Activated T-helper 17 cell treated with anti-CD3 and anti-CD28 coated beads, Interleukin-2, amount 50 U/mL, for 72 hours (primary cell): Measurements from ENCODE around the gene SKIL. TPM values are rescaled to one million over a fixed set of nuclear protein-coding genes. Genes with fewer than 3 reads are reported as not detected.
"Not testable (repeated sequence)": the region's sequence is repeated elsewhere in the genome, so short reads cannot be mapped to it uniquely, and the experiment has no call there.

Experiments
- ATAC-seq: fragments of 150-1000 bp; cut with Tn5 transposase; replicated peaks from 2 replicates; pipeline ENCODE4 v1.10.0; 2021; ENCODE audit warnings: mild to moderate bottlenecking, moderate library complexity
- H3K27ac Mint-ChIP-seq: one replicate; pipeline ENCODE4 v1.8.0; 2022; ENCODE audit warnings: mixed read lengths
- H3K27me3 Mint-ChIP-seq: one replicate; pipeline ENCODE4 v1.8.0; 2022; ENCODE audit warnings: mixed read lengths
- H3K36me3 Mint-ChIP-seq: one replicate; pipeline ENCODE4 v1.8.0; 2022; ENCODE audit warnings: low read depth, mild to moderate bottlenecking, mixed read lengths
- H3K4me1 Mint-ChIP-seq: one replicate; pipeline ENCODE4 v1.8.0; 2022; ENCODE audit warnings: mixed read lengths
- H3K4me3 Mint-ChIP-seq: one replicate; pipeline ENCODE4 v1.8.0; 2022; ENCODE audit warnings: mild to moderate bottlenecking, mixed read lengths
- H3K9me3 Mint-ChIP-seq: one replicate; pipeline ENCODE4 v1.8.0; 2022; ENCODE audit warnings: mixed read lengths
- total RNA-seq, 2 donors: library from RNA; stranded (reverse); gene quantifications; one replicate each; pipeline ENCODE4 v1.2.3, GENCODE V29; 2022

SKIL gene
- total RNA-seq, 2 donors from 2014 or later, result 16.9 to 21.0 TPM

- Mint-ChIP-seq H3K27me3 (no peaks in the 10 kb centered on the region), H3K4me3 (no peak overlapping the region), H3K36me3 (no peaks in the 10 kb centered on the region), H3K4me1 (no peaks in the 10 kb centered on the region), H3K27ac (no peak overlapping the region), H3K9me3 (no peaks in the 10 kb centered on the region)
- ATAC-seq, result no peak
Measured at GRCh38 chr3:170337420-170337819, 20.1 kb upstream of the SKIL start.

GRCh38 chr3:170338690-170339340 lies 18.7 kb upstream of the SKIL start:
- H3K27ac Mint-ChIP-seq, result no peak overlapping the region
- no peak overlapping the region for H3K4me3 Mint-ChIP-seq
- ATAC-seq, result no peak
- no peaks in the 10 kb centered on the region for H3K27me3 Mint-ChIP-seq
- H3K9me3 Mint-ChIP-seq, result no peaks in the 10 kb centered on the region
- H3K36me3 Mint-ChIP-seq, result no peaks in the 10 kb centered on the region
- no peaks in the 10 kb centered on the region for H3K4me1 Mint-ChIP-seq

- H3K4me3 Mint-ChIP-seq, H3K27me3 Mint-ChIP-seq, H3K9me3 Mint-ChIP-seq, H3K4me1 Mint-ChIP-seq, H3K36me3 Mint-ChIP-seq, ATAC-seq, H3K27ac Mint-ChIP-seq: not testable (repeated sequence)
Measured at GRCh38 chr3:170342273-170342672, 15.2 kb upstream of the SKIL start.

GRCh38 chr3:170343859-170344258 lies 13.7 kb upstream of the SKIL start:
- H3K27me3 Mint-ChIP-seq, H3K27ac Mint-ChIP-seq, H3K36me3 Mint-ChIP-seq, ATAC-seq, H3K4me3 Mint-ChIP-seq, H3K9me3 Mint-ChIP-seq, H3K4me1 Mint-ChIP-seq: not testable (repeated sequence)

DNA sequence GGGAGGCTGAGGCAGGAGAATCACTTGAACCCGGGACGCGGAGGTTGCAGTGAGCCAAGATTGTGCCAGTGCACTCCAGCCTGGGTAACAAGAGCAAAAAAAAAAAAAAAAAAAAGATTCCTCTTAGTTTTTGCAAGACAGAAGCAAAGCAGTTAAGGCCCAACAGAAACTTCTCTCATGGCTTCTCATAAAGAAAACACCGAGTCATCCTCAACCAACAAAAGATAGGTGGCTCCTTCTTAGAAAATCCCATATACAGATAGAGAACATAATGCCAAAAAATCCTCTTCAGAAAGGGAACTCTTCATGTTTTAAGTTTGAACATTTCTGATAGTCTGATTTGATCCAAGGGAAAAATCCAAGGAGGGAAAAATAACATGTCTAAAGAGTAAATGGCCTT lies 12.5 kb upstream of the SKIL start:
- Mint-ChIP-seq H3K4me1 (peaks cover 3% of the 10 kb centered on the region), H3K36me3 (no peaks in the 10 kb centered on the region), H3K27me3 (no peaks in the 10 kb centered on the region), H3K27ac (no peak overlapping the region), H3K4me3 (no peak overlapping the region), H3K9me3 (no peaks in the 10 kb centered on the region)
- ATAC-seq, result no peak

DNA sequence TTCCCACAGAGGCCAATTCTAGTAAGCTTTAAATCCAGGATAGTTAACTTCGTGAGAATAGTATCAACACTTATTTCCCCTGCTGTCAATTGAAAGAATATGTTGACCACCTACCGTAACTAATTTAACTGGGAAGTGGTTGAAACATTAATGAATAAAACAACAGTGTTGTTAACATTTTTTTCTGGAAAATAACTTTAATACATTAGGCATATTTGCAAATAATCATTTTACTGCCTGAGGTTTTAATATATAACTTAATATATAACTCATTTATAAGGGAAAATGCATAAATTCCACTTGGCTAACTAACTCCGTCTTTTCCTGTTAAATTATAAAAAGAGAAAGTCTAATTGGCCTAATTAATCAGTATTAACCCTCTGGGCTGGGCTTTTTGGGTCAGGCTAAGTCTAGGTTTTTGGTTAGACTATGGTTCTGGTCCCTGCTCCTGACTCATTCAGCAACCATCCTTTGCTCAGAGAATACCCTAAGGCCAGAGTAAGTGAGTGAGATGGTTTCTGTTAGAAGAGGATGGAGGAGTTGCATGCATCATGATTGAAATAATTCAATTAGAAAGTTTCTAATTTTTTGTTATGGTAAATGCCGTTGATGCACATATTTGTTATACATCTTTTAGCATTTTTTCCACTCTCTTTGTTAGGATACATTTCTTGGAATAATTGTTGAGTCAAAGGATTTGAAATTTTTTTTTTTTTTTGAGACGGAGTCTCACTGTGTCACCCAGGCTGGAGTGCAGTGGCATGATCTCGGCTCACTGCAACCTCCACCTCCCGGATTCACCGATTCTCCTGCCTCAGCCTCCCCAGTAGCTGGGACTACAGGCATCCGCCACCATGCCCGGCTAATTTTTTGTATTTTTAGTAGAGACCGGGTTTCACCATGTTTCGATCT lies 10.8 kb upstream of the SKIL start:
- no peak overlapping the region for H3K4me3 Mint-ChIP-seq
- H3K9me3 Mint-ChIP-seq, result no peaks in the 10 kb centered on the region
- peaks cover 5% of the 10 kb centered on the region for H3K4me1 Mint-ChIP-seq
- H3K27ac Mint-ChIP-seq, result no peak overlapping the region
- no peaks in the 10 kb centered on the region for H3K27me3 Mint-ChIP-seq
- no peaks in the 10 kb centered on the region for H3K36me3 Mint-ChIP-seq
- ATAC-seq, result no peak

- ATAC-seq, result no peak
- Mint-ChIP-seq H3K4me3 (no peak overlapping the region), H3K36me3 (no peaks in the 10 kb centered on the region), H3K4me1 (peaks cover 10% of the 10 kb centered on the region), H3K27me3 (no peaks in the 10 kb centered on the region), H3K9me3 (no peaks in the 10 kb centered on the region), H3K27ac (no peak overlapping the region)
Measured at GRCh38 chr3:170350515-170351413, 6.8 kb upstream of the SKIL start.

DNA sequence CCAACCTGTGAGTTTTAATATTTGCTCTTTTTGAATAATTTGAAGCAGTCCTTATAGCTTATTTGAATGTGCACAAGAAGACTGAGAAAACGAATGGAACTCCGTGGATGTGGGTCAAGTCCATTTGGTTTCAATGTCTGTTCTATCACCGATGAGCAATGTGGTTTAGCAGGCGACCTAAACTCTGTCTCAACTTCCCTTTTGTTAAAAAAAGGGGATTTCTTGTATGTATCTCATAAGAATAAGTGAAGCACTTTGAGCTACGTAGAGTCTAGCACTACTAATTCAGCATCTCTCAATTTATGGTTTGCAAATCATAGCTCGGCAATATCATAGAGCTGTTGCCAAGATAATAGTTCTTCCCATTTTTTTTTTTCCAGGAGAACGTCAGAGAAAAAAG lies 4.6 kb upstream of the SKIL start:
- no peak overlapping the region for H3K4me3 Mint-ChIP-seq
- no peaks in the 10 kb centered on the region for H3K27me3 Mint-ChIP-seq

GRCh38 chr3:170353485-170353884 lies 4.0 kb upstream of the SKIL start:
- no peak overlapping the region for H3K27ac Mint-ChIP-seq
- H3K4me1 Mint-ChIP-seq, result peaks cover 21% of the 10 kb centered on the region
- no peaks in the 10 kb centered on the region for H3K27me3 Mint-ChIP-seq
- no peak for ATAC-seq
- no peaks in the 10 kb centered on the region for H3K9me3 Mint-ChIP-seq
- H3K4me3 Mint-ChIP-seq, result no peak overlapping the region
- peaks cover 5% of the 10 kb centered on the region for H3K36me3 Mint-ChIP-seq

More for the DNA sequence above, 4.6 kb upstream of the SKIL start:
- H3K4me1 Mint-ChIP-seq, result peaks cover 18% of the 10 kb centered on the region
- no peaks in the 10 kb centered on the region for H3K9me3 Mint-ChIP-seq
- peak; percentile 28 for ATAC-seq
- H3K36me3 Mint-ChIP-seq, result no peaks in the 10 kb centered on the region
- no peak overlapping the region for H3K27ac Mint-ChIP-seq

DNA sequence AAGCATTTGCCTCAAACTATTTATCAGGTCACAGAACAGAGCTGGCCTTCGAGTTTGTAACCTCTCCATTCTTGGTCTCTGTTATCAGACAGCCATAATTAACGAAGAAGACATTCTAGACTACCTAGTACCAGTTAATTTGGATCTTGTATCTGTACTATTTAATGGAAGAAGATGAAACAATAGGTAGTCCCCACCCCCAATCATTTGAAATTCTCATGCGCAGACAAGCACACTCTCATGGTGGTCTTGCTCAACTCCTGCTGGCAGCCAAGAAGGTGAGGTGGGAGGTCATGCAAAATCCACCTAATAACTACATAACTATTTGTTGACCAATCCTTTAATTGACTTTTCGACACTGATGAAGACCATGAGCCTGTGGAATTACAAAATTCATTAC lies 2.8 kb upstream of the SKIL start:
- no peaks in the 10 kb centered on the region for H3K9me3 Mint-ChIP-seq

DNA sequence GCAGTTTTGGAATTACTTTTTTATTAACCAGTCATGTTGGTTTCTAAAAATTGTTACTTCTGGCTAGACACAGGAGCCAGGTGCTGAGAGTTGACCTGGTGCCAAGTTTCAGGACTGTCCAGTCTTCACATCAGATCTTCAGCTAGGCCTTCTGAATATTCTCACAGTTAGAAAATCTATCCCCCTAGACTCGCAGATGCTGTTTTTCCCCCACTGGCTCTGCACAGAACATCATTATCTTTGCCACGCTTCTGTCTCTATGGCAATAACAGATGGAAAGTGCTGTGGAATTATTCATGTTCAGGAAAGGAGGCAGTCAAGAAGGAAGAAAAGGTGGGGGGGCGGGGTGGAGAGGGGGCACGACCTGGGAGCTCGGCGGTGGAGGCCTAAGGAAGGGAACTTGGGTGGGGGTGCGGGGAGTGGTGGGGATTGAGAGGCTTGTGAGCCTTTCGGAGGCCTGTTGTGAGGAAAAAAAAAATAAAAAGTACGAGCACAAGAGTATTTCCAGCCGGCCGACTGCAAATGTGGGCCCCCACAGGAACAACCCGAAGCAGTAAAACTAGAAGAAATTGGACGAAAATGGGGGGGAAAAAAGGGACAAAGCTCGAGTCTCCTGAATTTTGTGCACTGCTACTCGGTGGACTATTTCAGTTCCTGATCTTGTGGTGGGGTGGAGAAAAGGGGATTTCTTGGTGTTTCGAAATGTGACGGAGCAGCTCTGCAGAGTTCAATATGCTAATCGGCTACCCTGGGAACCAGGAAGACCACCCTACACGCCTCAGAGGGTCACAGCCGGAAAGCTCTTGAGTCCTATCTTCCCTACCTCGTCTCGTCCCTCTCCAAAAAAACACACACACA lies 1.5 kb upstream of the SKIL start:
- peak overlapping the region; percentile 54 for H3K27ac Mint-ChIP-seq
- H3K27me3 Mint-ChIP-seq, result no peaks in the 10 kb centered on the region
- H3K4me3 Mint-ChIP-seq, result peak overlapping the region; percentile 55
- peaks cover 24% of the 10 kb centered on the region for H3K4me1 Mint-ChIP-seq
- peaks cover 25% of the 10 kb centered on the region for H3K36me3 Mint-ChIP-seq
- H3K9me3 Mint-ChIP-seq, result no peaks in the 10 kb centered on the region
- ATAC-seq, result no peak

More for the DNA sequence above, 2.8 kb upstream of the SKIL start:
- Mint-ChIP-seq H3K4me1 (peaks cover 25% of the 10 kb centered on the region), H3K4me3 (no peak overlapping the region), H3K27ac (no peak overlapping the region), H3K36me3 (peaks cover 13% of the 10 kb centered on the region), H3K27me3 (no peaks in the 10 kb centered on the region)
- no peak for ATAC-seq

GRCh38 chr3:170356596-170357175 lies 829 bp upstream of the SKIL start:
- Mint-ChIP-seq H3K36me3 (peaks cover 32% of the 10 kb centered on the region), H3K27me3 (no peaks in the 10 kb centered on the region), H3K27ac (peak overlapping the region; percentile 54), H3K4me3 (peak overlapping the region; percentile 55), H3K4me1 (peaks cover 25% of the 10 kb centered on the region), H3K9me3 (no peaks in the 10 kb centered on the region)
- peak; percentile 39 for ATAC-seq
